CD4-positive, alpha-beta T cell treated with Interleukin-10 for 1 hour (primary cell): Measurements from ENCODE around the gene ATRNL1.

Experiments
- DNase-seq: peaks from one replicate; pipeline ENCODE4 v3.0.0-alpha.2; 2020

Gene ATRNL1, protein sequence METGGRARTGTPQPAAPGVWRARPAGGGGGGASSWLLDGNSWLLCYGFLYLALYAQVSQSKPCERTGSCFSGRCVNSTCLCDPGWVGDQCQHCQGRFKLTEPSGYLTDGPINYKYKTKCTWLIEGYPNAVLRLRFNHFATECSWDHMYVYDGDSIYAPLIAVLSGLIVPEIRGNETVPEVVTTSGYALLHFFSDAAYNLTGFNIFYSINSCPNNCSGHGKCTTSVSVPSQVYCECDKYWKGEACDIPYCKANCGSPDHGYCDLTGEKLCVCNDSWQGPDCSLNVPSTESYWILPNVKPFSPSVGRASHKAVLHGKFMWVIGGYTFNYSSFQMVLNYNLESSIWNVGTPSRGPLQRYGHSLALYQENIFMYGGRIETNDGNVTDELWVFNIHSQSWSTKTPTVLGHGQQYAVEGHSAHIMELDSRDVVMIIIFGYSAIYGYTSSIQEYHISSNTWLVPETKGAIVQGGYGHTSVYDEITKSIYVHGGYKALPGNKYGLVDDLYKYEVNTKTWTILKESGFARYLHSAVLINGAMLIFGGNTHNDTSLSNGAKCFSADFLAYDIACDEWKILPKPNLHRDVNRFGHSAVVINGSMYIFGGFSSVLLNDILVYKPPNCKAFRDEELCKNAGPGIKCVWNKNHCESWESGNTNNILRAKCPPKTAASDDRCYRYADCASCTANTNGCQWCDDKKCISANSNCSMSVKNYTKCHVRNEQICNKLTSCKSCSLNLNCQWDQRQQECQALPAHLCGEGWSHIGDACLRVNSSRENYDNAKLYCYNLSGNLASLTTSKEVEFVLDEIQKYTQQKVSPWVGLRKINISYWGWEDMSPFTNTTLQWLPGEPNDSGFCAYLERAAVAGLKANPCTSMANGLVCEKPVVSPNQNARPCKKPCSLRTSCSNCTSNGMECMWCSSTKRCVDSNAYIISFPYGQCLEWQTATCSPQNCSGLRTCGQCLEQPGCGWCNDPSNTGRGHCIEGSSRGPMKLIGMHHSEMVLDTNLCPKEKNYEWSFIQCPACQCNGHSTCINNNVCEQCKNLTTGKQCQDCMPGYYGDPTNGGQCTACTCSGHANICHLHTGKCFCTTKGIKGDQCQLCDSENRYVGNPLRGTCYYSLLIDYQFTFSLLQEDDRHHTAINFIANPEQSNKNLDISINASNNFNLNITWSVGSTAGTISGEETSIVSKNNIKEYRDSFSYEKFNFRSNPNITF (N-terminal part only)

GRCh38 chr10:115093286-115093775, at the start of gene ATRNL1:
ATRNL1 (plus strand) TSS chr10:115093365; CDS start chr10:115093751, 386 bp downstream.
- no peak for DNase-seq

- DNase-seq = no peak
Observed at GRCh38 chr10:115043719-115044118, 49.4 kb upstream of the ATRNL1 start.

DNA sequence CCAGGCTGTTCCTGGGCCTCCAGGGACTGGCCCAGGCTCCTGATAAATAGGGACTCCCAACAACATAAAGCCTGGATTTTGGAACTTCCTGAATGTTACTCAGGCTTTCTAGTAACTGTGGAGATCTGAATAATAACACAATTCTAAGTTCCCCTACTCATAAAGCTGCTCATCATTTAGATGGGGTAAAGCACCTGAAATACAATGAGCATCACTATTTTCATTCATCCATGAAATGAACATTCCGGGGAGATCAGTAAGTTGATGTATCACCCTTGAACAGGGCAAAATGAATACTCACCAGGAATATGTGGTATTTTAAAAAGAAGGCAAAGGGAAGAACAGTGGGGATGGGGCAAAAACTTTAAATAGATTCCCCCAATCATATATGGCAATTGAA, 48.3 kb upstream of the ATRNL1 start:
- no peak for DNase-seq

DNA sequence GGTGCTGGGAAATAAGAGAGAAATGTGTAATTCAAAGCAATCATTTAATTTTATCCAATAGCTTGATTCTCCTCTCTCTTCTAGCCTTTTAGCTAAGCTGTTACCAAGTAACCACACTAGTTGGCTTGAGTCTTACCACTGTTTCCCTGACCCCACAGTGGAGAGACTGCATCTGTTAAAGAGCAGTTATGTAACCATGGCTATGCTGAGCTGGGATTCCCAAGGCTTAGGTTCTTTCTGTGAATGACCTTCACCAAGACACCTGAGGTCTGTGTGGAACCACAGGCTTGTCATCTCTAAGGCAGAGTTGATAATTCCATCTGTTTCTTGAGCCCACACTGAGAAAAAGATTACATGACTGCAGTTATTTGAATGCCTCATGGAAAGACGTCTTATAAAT, 47.7 kb upstream of the ATRNL1 start:
- no peak for DNase-seq

DNA sequence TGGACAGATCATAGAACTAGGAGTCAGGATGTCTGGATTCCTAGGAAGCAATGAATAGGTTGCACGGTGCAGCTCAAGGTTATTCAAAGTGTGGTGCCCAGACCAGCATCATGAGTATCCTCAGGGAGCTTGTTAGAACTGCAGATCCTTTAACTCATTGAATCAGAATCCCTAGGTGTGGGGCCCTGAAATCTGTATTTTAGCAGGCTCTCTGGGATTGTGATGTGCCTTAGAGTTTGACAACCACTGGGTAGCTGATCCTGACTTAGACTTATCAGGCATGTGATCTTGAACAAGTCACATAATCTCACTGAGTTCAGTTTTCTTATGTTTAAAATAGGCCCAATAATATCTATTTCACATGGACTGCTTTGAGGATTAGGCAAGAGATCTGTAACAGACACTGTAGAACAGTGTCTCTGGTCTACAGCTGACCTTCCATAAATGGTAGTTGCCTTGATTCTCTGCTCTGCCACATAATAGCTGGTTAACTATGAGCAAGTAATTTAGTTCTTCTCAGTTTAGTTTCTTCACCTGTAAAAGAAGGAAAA, 46.4 kb upstream of the ATRNL1 start:
- DNase-seq = no peak

GRCh38 chr10:115047705-115048104, 45.5 kb upstream of the ATRNL1 start:
- DNase-seq = no peak

GRCh38 chr10:115049318-115049717, 43.8 kb upstream of the ATRNL1 start:
- no peak for DNase-seq

DNA sequence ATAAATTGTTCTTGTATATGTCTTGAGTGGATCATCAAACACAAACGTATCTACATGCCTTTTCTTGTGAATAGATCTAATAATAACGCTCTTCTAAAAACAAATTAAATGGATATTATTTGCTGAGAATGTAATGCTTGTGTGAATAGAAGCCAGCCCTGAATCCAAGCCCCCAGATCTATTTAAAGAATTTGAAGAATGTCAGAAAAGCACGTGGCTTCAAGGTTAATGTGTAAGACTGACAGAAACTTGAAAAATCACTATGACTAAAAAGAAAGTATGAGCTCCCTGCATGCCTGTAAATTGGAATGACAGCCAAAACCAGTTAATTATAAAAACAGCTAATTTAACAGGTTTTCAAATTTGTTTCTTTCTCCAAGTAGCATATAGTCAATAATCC, 43.2 kb upstream of the ATRNL1 start:
- no peak for DNase-seq

GRCh38 chr10:115050375-115051010, 42.7 kb upstream of the ATRNL1 start:
- DNase-seq = no peak

- DNase-seq = no peak
Observed at GRCh38 chr10:115051216-115051615, 41.9 kb upstream of the ATRNL1 start.

DNA sequence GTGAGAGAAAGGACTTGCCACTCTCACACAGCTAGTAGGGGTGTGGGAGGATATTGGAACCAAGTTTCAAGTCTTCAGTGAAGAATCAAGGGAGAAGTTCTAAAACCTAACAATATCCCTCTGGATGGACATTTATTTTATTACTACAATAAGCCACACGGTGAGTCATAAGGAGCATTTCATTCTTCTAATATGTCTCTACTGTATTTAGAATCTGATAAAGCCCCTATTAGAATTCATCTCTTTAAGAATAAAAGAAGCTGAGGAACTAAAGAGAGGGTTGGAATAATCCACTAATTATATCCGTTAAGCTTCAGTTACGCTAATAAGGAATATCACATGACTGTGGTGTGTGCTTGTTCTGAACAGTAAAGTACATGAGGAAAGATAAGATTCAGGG, 40.9 kb upstream of the ATRNL1 start:
- no peak for DNase-seq

- DNase-seq = no peak
Observed at GRCh38 chr10:115052728-115053127, 40.4 kb upstream of the ATRNL1 start.

- no peak for DNase-seq
Observed at GRCh38 chr10:115056186-115056585, 37.0 kb upstream of the ATRNL1 start.

GRCh38 chr10:115059301-115059898, 33.8 kb upstream of the ATRNL1 start:
- DNase-seq = no peak

DNA sequence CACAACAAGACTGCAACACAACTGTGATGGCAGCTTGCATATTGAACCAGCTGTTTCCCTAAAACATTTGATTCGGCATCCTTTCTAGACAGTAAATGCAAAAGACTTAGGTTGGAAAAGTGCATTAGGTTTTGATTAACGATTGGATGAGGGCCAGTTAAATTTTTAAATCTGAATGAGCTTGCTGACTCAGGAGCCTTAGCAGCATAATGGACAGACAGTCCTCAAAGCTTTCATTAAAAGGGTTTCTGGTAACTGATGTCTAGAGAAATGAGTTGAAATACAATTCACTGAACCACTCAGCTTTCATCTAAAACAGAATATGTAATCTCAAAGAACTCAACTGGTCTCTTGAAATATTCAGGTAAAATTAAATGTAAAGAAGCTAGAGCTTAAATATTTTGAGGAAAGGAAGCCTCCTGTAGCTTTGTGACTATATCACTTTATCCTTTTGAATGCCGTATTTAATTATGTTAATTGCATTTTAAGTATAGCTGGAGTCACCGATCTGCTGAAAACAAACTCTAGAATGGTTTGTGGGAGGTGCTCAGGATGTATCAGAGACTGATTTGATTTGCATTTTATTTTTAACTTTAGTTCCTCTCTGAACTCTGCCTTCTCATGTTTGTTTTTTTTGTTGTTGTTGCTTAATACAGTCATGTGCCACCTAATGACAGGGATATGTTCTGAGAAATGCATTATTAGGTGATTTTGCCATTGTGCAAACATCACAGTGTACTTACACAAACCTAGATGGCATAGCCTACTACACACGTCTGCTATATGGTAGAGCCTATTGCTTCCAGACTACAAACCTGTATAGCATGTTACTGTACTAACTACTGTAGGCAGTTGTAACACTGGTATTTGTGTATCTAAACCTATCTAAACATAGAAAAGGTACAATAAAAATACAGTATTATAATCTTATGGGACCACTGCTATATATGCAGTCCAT, 29.2 kb upstream of the ATRNL1 start:
- no peak for DNase-seq

DNA sequence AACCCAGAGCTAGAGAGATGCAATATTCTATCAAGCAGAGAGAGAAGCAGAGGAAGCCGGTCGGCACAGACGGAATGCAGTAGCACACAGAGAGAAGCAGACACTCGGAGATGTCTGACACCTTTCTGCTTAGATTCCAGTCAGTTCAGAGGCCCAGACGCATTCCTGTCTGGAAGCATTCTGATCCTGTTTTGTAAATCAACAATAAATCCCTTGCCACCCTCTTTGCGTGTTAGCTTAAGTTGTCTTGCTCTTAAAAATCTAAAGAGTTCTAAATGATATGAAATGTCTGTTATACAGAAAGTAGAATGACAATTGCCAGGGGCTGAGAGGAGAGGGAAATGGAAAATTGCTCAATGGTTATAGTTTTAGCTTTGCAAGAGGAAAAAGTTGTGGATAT, 27.4 kb upstream of the ATRNL1 start:
- no peak for DNase-seq

GRCh38 chr10:115066528-115066927, 26.6 kb upstream of the ATRNL1 start:
- DNase-seq = no peak

- DNase-seq = no peak
Observed at GRCh38 chr10:115073796-115074195, 19.4 kb upstream of the ATRNL1 start.

- no peak for DNase-seq
Observed at GRCh38 chr10:115082506-115082905, 10.7 kb upstream of the ATRNL1 start.

DNA sequence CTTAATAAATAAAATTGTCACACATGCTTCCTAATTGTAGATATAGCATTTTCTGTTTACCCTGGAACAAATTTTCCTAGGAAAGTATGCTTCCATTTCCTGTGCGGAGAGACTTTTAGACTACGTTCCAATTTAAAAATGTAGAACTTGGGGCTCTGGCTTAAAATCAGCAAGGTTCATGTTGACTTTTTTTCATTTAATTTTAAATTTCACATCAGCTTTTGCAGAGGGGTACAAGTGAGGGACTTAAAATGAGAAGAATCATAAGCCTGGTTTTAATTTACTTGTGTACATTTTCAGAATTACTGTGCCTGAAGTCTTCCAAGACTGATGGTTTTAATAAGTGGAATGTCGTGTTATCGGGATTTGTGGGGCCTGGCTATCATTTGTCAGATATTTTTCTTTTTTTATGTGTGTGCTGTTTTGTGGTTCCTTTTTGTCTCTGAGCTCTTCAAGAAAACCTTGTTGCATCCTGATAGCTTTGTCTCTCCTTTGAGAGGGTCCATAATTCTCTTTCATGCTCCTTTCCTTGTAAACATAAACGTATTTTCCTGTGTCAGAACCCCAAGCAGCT, 8.8 kb upstream of the ATRNL1 start:
- no peak for DNase-seq
